Spleen (tissue), 11 donors: ENCODE data around the gene FOXRED2. TPM values are rescaled to one million over a fixed set of nuclear protein-coding genes. Genes with fewer than 3 reads are reported as not detected.
A peak's percentile ranks its signal among the peaks of the same experiment; 100 is the strongest.
"Not testable (repeated sequence)": the region's sequence is repeated elsewhere in the genome, so short reads cannot be mapped to it uniquely, and the experiment has no call there.

Experiments used
- DNase-seq: peaks from one replicate; pipeline ENCODE4 v3.0.0-alpha.2; 2020
- H3K27ac ChIP-seq, 8 donors: fragments of 200-600 bp; sonication (generic) in 7 of 8; 1 replicate in 4 of 8; 2 replicates in 4 of 8; pipeline versions ENCODE4 v1.5.0 to v1.8.0; 2016 to 2021; ENCODE audit warnings: inconsistent platforms in 4 of 8, mild to moderate bottlenecking in 4 of 8, moderate library complexity in 1 of 8
- H3K27me3 ChIP-seq, 7 donors: fragments of 200-600 bp; sonication (generic) in 6 of 7; replicated peaks in 1 of 7; 1 replicate in 4 of 7; 2 replicates in 3 of 7; pipeline versions ENCODE4 v1.5.0 to v1.8.0; 2016 to 2021; ENCODE audit warnings: inconsistent platforms in 3 of 7, mild to moderate bottlenecking in 1 of 7
- H3K36me3 ChIP-seq, 6 donors: fragments of 200-600 bp; sonication (generic) in 5 of 6; 1 replicate in 4 of 6; 2 replicates in 2 of 6; pipeline versions ENCODE4 v1.5.0 to v1.8.0; 2016 to 2021; ENCODE audit warnings: inconsistent platforms in 2 of 6
- H3K4me1 ChIP-seq, 6 donors: fragments of 200-600 bp; sonication (generic) in 5 of 6; 1 replicate in 3 of 6; 2 replicates in 3 of 6; pipeline versions ENCODE4 v1.5.0 to v1.8.0; 2016 to 2021; ENCODE audit warnings: inconsistent platforms in 3 of 6
- H3K4me3 ChIP-seq, 8 donors: fragments of 200-600 bp; sonication (generic) in 7 of 8; 1 replicate in 4 of 8; 2 replicates in 4 of 8; pipeline versions ENCODE4 v1.5.0 to v1.8.0; 2016 to 2021; ENCODE audit warnings: inconsistent platforms in 4 of 8, mild to moderate bottlenecking in 4 of 8, moderate library complexity in 2 of 8
- H3K9me3 ChIP-seq, 8 donors: fragments of 200-600 bp; sonication (generic) in 7 of 8; 1 replicate in 4 of 8; 2 replicates in 4 of 8; pipeline versions ENCODE4 v1.5.0 to v1.8.0; 2016 to 2021; ENCODE audit warnings: inconsistent platforms in 4 of 8
- POLR2A ChIP-seq, 3 donors: fragments of 450-650 bp; IDR thresholded peaks; one replicate each; pipeline ENCODE4 v1.5.1; 2017; ENCODE audit warnings: antibody characterized with exemption in 3 of 3, mild to moderate bottlenecking in 1 of 3
- POLR2AphosphoS5 ChIP-seq, 3 donors: sonication (generic); formaldehyde crosslinking; IDR thresholded peaks; one replicate each; pipeline ENCODE4 v1.5.1; 2017; ENCODE audit warnings: antibody characterized with exemption in 3 of 3
- WGBS, 5 donors: extraction: QIAGEN DNeasy Blood & Tissue Kit in 3 of 5; methylation state at CpG; one replicate each; pipeline versions ENCODE4 v1.1.5 to v1.1.7; 2013 to 2018; 5-methylcytosine and 5-hydroxymethylcytosine counted together
- intact Hi-C: fragments of 100-400 bp; cut with DNase I; formaldehyde crosslinking; loops from one replicate; pipeline ENCODE4 v1.15.0; 2023; ENCODE audit warnings: low total_unique reads
- polyA plus RNA-seq, 3 donors: library from polyadenylated mRNA; stranded (reverse); fragments of 200-250 nt; gene quantifications; one replicate each; pipeline ENCODE4 v1.2.1, GENCODE V29; 2013
- total RNA-seq, 7 donors: library from RNA; depleted of rRNA in 3 of 7; stranded (reverse); fragments of >200 nt in 3 of 7; fragmentation: NEBNext Ultra II Directional in 4 of 7; extraction: Animal tissue kit (Norgen Biotek cat#: 25700) in 4 of 7; gene quantifications; one replicate each; pipeline versions ENCODE4 v1.1.0 to v1.2.1, GENCODE V29; 2016 to 2021
- TF ChIP-seq, protein P1 (sequence below), 11 experiments: fragments of 200-600 bp in 7 of 11; fragments of 450-650 bp in 4 of 11; sonication (generic) in 4 of 11; IDR thresholded peaks in 8 of 11; conservative IDR thresholded peaks in 3 of 11; 1 replicate in 7 of 11; 2 replicates in 4 of 11; pipeline versions ENCODE4 v1.4.0 to v1.8.0; 2016 to 2021; ENCODE audit warnings: antibody characterized with exemption in 11 of 11, inconsistent platforms in 4 of 11, mild to moderate bottlenecking in 1 of 11
- donor health status: healthy with polysubstance abuse.
- donor health status: DM: no; HTN: no; CAD: no; lungs with moderate emphysema.
- donor health status: DM: no; HTN: no; CAD: no.
- donor health status: Bipolar disorder and iron deficiency.
- donor health status: healthy.
- donor health status: DM: no; HTN: no; CAD: no.
- donor health status: DM: yes; HTN: yes; CAD: no.

The FOXRED2 gene
- total and polyA plus RNA-seq, 10 donors, result 1.1 to 42.0 (median 26.3) TPM

DNA sequence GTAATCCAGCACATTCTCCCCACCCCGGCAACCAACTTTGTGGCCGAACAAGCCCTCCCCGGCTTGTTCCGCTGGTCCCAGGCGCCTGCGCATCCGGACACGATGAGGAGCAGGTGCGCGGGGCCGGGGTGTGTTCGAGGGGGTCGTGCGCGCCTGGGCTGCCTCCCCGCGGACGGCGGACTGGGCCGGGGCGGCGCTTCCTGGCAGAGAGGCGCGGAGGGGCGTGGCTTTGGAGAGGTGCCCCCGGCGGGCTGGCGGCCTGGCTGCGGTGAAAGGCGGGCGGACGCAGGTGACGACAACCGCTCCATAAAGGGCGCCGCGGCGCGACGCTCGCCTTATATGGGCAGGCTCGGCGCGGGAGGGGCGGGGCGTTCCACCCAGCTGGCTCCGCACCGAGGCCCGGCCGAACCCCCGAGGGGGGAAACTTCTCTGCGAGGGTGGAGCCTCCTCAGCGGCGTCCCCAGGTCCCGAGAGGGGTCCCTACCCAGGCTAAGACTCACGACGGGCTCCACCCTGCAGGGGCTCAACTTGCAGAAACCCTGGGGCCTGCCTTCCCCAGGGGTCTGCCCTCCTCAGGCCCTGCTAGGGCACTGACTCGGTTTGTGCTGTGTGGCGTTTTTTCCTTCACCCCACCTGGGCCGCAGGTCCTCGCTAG is 51.8 kb downstream of the FOXRED2 start:
- H3K4me1 ChIP-seq, result peaks cover 51 to 89% (median 79%) of the 10 kb centered on the region in 6 donors
- H3K27me3 ChIP-seq, result no peaks in the 10 kb centered on the region
- H3K9me3 ChIP-seq, result no peaks in the 10 kb centered on the region
- TF ChIP-seq, protein P1, sequence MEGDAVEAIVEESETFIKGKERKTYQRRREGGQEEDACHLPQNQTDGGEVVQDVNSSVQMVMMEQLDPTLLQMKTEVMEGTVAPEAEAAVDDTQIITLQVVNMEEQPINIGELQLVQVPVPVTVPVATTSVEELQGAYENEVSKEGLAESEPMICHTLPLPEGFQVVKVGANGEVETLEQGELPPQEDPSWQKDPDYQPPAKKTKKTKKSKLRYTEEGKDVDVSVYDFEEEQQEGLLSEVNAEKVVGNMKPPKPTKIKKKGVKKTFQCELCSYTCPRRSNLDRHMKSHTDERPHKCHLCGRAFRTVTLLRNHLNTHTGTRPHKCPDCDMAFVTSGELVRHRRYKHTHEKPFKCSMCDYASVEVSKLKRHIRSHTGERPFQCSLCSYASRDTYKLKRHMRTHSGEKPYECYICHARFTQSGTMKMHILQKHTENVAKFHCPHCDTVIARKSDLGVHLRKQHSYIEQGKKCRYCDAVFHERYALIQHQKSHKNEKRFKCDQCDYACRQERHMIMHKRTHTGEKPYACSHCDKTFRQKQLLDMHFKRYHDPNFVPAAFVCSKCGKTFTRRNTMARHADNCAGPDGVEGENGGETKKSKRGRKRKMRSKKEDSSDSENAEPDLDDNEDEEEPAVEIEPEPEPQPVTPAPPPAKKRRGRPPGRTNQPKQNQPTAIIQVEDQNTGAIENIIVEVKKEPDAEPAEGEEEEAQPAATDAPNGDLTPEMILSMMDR (IDR thresholded peaks at IDR 0.05 in 8 of 11, conservative IDR thresholded peaks at IDR 0.05 in 3 of 11), result peak in 5 of 11 experiments; percentile 40 to 70 (median 62)
- peak in 1 of 3 donors; percentile 62 for TF ChIP-seq POLR2A (IDR thresholded peaks at IDR 0.05)
- TF ChIP-seq POLR2AphosphoS5 (IDR thresholded peaks at IDR 0.05), result peak; percentile 97 to 98 (median 98)
- no peaks in the 10 kb centered on the region for H3K36me3 ChIP-seq
- WGBS, 5 donors, result 0 to 2% (median 2%) methylated on average over 12 to 61 of the region's 61 CpGs
- H3K27ac ChIP-seq, result peak overlapping the region; percentile 76 to 98 (median 96)
- DNase-seq, result peak; percentile 100
- peak overlapping the region; percentile 19 to 71 (median 46) for H3K4me3 ChIP-seq
- intact Hi-C loops, result loop anchor here (5.0 kb wide), 1 partner anchor 68 kb away; the partner anchor contains the start of gene MYH9

DNA sequence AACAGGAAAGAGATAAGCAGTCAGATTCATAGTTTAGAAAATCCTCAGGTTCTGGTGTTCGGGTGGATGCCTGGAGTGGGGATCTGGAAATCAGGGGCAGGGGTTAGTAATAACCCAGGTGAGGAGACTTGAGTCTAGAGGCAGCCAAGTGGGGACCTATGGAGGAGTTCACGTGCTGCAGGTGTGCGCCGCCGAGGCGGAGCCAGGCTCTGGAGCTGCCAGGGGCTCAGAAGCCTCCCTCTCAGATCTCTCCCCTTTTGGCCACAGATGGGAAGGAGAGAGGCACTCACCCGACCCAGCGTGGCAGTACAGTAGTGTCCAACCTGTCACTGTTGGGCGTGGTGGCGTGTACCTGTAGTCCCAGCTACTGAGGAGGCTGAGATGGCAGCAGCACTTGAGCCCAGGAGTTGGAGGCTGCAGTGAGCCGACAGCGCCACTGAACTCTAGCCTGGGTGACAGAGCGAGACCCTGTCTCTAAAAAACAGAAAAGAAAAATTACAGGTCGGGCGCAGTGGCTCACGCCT is 52.9 kb downstream of the FOXRED2 start:
- H3K4me1 ChIP-seq, result peaks cover 51 to 100% (median 90%) of the 10 kb centered on the region in 6 donors
- H3K27ac ChIP-seq, result peak overlapping the region; percentile 76 to 98 (median 96)
- no peaks in the 10 kb centered on the region for H3K9me3 ChIP-seq
- H3K4me3 ChIP-seq, result peak overlapping the region in 4 of 8 donors; percentile 43 to 71 (median 48)
- no peaks in the 10 kb centered on the region for H3K36me3 ChIP-seq
- WGBS, 5 donors, result 87 to 93% (median 89%) methylated on average over 12 to 16 of the region's 16 CpGs
- TF ChIP-seq POLR2A (IDR thresholded peaks at IDR 0.05) (no peak), POLR2AphosphoS5 (IDR thresholded peaks at IDR 0.05) (peak in 1 of 3 donors; percentile 27)
- intact Hi-C loops, result loop anchor here (5.0 kb wide), 1 partner anchor 67 kb away; the partner anchor contains the start of gene MYH9
- DNase-seq, result no peak
- H3K27me3 ChIP-seq, result no peaks in the 10 kb centered on the region

DNA sequence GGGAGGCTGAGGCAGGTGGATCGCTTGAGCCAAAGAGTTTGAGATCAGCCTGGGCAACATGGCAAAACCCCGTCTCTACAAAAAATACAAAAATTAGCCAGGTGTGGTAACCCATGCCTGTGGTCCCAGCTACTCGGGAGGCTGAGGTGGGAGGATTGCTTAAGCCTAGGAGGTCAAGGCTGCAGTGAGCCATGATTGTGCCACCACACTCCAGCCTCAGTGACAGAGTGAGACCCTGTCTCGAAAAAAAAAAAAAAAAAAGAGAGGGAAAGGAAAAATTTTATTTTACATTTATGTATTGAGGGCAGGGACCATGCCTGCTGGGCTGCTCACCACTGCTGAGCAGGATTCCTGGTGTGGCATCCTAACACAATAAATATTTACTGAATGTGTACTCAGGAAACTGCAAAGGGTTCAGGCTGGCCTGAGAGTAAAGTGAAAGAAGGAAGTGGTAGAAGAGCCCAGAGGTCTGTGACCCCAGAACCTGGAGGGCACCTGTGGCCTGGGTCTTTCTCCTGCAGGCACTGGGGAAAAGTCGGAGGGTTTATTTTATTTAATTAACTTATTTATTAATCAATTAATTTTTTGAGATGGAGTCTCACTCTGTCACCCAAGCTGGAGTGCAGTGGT is 53.7 kb downstream of the FOXRED2 start:
- H3K9me3 ChIP-seq, DNase-seq, H3K36me3 ChIP-seq, H3K27me3 ChIP-seq: not testable (repeated sequence)
- intact Hi-C loops, result loop anchor here (5.0 kb wide), 1 partner anchor 66 kb away; the partner anchor contains the start of gene MYH9
- TF ChIP-seq POLR2AphosphoS5 (IDR thresholded peaks at IDR 0.05), result peak in 1 of 3 donors; percentile 64
- H3K27ac ChIP-seq, result peak overlapping the region; percentile 76 to 98 (median 96)
- peaks cover 48 to 100% (median 91%) of the 10 kb centered on the region in 6 donors for H3K4me1 ChIP-seq
- peak overlapping the region in 1 of 8 donors; percentile 71 for H3K4me3 ChIP-seq
- 57 to 70% (median 63%) methylated on average over 5 of the region's 5 CpGs for WGBS, 5 donors

DNA sequence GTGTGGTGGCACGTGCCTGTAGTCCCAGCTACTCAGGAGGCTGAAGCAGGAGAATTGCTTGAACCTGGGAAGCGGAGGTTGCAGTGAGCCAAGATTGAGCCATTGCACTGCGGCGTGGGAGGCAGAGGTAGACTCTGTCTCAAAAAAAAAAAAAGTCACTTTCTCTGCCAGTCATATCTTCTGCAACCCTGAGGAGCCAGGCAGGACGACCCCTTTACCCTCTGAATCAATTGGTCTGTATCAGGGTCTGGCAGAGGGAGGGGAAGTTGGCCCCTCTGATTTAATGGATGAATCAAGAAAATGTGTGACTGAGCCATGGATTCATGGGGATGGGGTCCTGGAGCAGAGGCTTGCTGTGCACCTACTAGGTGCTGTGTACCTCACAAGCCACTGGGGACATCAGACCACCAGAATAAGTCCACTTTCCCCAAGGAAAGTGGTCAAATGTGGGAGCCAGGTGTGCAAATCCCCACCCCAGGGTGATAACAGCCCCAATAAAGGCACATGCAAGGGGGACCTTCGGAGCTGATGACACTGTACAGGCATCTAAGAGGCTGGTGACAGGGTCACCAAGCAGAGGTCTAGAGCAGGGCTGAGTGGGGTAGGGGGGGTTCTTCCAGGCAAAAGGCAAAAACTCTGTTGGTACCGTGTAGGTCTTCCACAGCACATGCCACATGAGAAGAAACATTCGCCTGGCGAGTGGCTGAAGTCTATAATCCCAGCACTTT is 54.4 kb downstream of the FOXRED2 start:
- TF ChIP-seq POLR2AphosphoS5 (IDR thresholded peaks at IDR 0.05), result no peak
- TF ChIP-seq, protein P1 (IDR thresholded peaks at IDR 0.05 in 8 of 11, conservative IDR thresholded peaks at IDR 0.05 in 3 of 11), result no peak
- no peak for TF ChIP-seq POLR2A (IDR thresholded peaks at IDR 0.05)
- no peak for DNase-seq
- intact Hi-C loops, result loop anchor here (5.0 kb wide), 1 partner anchor 65 kb away; the partner anchor contains the start of gene MYH9
- Histone ChIP-seq H3K27me3 (no peaks in the 10 kb centered on the region), H3K9me3 (no peaks in the 10 kb centered on the region), H3K36me3 (no peaks in the 10 kb centered on the region), H3K27ac (peak overlapping the region; percentile 76 to 98 (median 96)), H3K4me1 (peaks cover 50 to 100% (median 93%) of the 10 kb centered on the region in 6 donors), H3K4me3 (peak overlapping the region in 1 of 8 donors; percentile 71)
- 51 to 64% (median 61%) methylated on average over 8 to 9 of the region's 9 CpGs for WGBS, 5 donors

DNA sequence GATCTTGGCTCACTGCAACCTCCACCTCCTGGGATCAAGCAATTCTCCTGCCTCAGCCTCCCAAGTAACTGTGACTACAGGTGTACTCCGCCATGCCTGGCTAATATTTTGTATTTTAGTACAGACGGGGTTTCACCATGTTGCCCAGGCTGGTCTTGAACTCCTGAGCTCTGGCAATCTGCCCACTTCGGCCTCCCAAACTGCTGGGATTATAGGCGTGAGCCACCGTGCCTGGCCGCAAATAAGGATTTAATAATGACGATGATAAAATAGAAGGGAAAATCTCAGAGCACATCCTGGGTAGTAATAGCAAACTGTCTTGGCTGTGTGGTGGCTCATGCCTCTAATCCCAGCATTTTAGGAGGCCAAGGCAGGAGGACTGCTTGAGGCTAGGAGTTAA is 55.9 kb downstream of the FOXRED2 start:
- not testable (repeated sequence) for H3K27me3 ChIP-seq, H3K36me3 ChIP-seq, H3K9me3 ChIP-seq, DNase-seq
- H3K4me1 ChIP-seq, result peaks cover 53 to 100% (median 93%) of the 10 kb centered on the region in 6 donors
- intact Hi-C loops, result loop anchor here (5.0 kb wide), 1 partner anchor 64 kb away; the partner anchor contains the start of gene MYH9
- peak overlapping the region in 1 of 8 donors; percentile 71 for H3K4me3 ChIP-seq
- WGBS, 5 donors, result 88 to 95% (median 93%) methylated on average over 7 of the region's 7 CpGs
- H3K27ac ChIP-seq, result peak overlapping the region; percentile 76 to 98 (median 96)
